Gastrocnemius medialis (tissue), 4 donors: ENCODE measurements around the gene HCFC2. TPM values are rescaled to one million over a fixed set of nuclear protein-coding genes. Genes with fewer than 3 reads are reported as not detected.

ENCODE experiments used
- ATAC-seq, 2 donors: fragments of 150-250 bp; one replicate each; pipeline ENCODE4 v1.9.1; 2016
- DNase-seq, 2 donors: peaks; one replicate each; pipeline ENCODE4 v3.0.0-alpha.2; 2019
- H3K27ac ChIP-seq, 4 donors: fragments of 200-600 bp; sonication (generic); 1 replicate in 1 of 4; 2 replicates in 3 of 4; pipeline ENCODE4 v1.5.1; 2016 to 2018; ENCODE audit warnings: mild to moderate bottlenecking in 2 of 4, moderate library complexity in 1 of 4
- H3K27me3 ChIP-seq, 3 donors: fragments of 200-600 bp; sonication (generic) in 2 of 3; 1 replicate in 1 of 3; 2 replicates in 2 of 3; pipeline versions ENCODE4 v1.5.1 to v1.6.0; 2016 to 2019; ENCODE audit warnings: mild to moderate bottlenecking in 1 of 3, moderate library complexity in 1 of 3
- H3K36me3 ChIP-seq, 2 donors: fragments of 200-600 bp; sonication (generic) in 1 of 2; one replicate each; pipeline ENCODE4 v1.5.1; 2017 to 2018
- H3K4me1 ChIP-seq, 2 donors: fragments of 200-600 bp; sonication (generic) in 1 of 2; one replicate each; pipeline ENCODE4 v1.5.1; 2016 to 2017; ENCODE audit warnings: mild to moderate bottlenecking in 2 of 2
- H3K4me3 ChIP-seq, 4 donors: fragments of 200-600 bp; sonication (generic) in 3 of 4; 1 replicate in 1 of 4; 2 replicates in 3 of 4; pipeline ENCODE4 v1.5.1; 2016 to 2019; ENCODE audit warnings: mild to moderate bottlenecking in 2 of 4
- H3K9me3 ChIP-seq, 3 donors: fragments of 200-600 bp; sonication (generic) in 2 of 3; 1 replicate in 1 of 3; 2 replicates in 2 of 3; pipeline ENCODE4 v1.5.1; 2016 to 2019
- POLR2A ChIP-seq, 2 donors: fragments of 450-650 bp; IDR thresholded peaks; one replicate each; pipeline ENCODE4 v1.6.1; 2017; ENCODE audit warnings: antibody characterized with exemption in 2 of 2, mild to moderate bottlenecking in 2 of 2, moderate library complexity in 2 of 2
- in situ Hi-C, 4 donors: fragments of 200-750 bp; cut with MboI; loops; one replicate each; pipeline versions ENCODE4 v1.15.0 to v1.8.0; 2017; ENCODE audit warnings: low sequenced_read_pairs in 4 of 4
- intact Hi-C: fragments of 100-400 bp; cut with DNase I; formaldehyde crosslinking; loops from one replicate; pipeline ENCODE4 v1.15.1; 2023; ENCODE audit warnings: low total_unique reads
- total RNA-seq, 4 donors: library from RNA; depleted of rRNA; stranded (reverse); fragments of >200 nt; gene quantifications; one replicate each; pipeline versions ENCODE4 v1.1.0 to v1.2.3, GENCODE V29; 2016
- TF ChIP-seq, protein P1 (sequence below), 5 experiments: fragments of 450-650 bp in 3 of 5; fragments of 200-600 bp in 2 of 5; sonication (generic) in 2 of 5; IDR thresholded peaks in 4 of 5; conservative IDR thresholded peaks in 1 of 5; 1 replicate in 4 of 5; 2 replicates in 1 of 5; pipeline ENCODE4 v1.5.1; 2016 to 2019; ENCODE audit warnings: antibody characterized with exemption in 5 of 5, mild to moderate bottlenecking in 3 of 5, moderate library complexity in 3 of 5

The HCFC2 gene
- total RNA-seq, 4 donors from 2014 or later: 19.4 to 27.7 (median 21.8) TPM

DNA sequence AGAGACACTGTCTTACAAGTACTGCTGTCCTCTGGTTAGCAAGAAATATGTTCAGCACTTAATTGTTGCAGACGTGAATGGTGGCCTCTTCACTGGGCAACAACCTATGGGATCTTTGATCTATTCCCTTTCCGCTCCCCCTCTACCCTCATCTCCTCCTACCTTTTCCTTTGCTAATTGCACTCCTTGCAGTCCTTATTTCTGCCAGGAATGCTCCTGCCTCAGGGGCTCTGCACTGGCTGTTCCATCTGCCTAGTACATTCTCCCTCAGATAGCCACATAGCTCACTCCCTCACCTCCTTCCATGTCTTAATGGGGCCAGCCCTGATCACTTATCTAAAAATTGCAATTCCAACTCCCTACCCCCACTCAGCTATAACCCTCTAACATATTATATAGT is 78.2 kb downstream of the HCFC2 start:
- H3K4me3 ChIP-seq: no peak overlapping the region
- H3K36me3 ChIP-seq: no peaks in the 10 kb centered on the region
- H3K9me3 ChIP-seq: no peaks in the 10 kb centered on the region
- no peak overlapping the region for H3K27ac ChIP-seq
- no peak for TF ChIP-seq POLR2A (IDR thresholded peaks at IDR 0.05)
- TF ChIP-seq, protein P1, sequence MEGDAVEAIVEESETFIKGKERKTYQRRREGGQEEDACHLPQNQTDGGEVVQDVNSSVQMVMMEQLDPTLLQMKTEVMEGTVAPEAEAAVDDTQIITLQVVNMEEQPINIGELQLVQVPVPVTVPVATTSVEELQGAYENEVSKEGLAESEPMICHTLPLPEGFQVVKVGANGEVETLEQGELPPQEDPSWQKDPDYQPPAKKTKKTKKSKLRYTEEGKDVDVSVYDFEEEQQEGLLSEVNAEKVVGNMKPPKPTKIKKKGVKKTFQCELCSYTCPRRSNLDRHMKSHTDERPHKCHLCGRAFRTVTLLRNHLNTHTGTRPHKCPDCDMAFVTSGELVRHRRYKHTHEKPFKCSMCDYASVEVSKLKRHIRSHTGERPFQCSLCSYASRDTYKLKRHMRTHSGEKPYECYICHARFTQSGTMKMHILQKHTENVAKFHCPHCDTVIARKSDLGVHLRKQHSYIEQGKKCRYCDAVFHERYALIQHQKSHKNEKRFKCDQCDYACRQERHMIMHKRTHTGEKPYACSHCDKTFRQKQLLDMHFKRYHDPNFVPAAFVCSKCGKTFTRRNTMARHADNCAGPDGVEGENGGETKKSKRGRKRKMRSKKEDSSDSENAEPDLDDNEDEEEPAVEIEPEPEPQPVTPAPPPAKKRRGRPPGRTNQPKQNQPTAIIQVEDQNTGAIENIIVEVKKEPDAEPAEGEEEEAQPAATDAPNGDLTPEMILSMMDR (IDR thresholded peaks at IDR 0.05 in 4 of 5, conservative IDR thresholded peaks at IDR 0.05 in 1 of 5): no peak
- in situ Hi-C loops: no loop called here
- intact Hi-C loops: no loop called here
- DNase-seq (no peak), ATAC-seq (no peak)
- no peaks in the 10 kb centered on the region for H3K27me3 ChIP-seq
- H3K4me1 ChIP-seq: peaks cover 8 to 9% of the 10 kb centered on the region in 2 donors

DNA sequence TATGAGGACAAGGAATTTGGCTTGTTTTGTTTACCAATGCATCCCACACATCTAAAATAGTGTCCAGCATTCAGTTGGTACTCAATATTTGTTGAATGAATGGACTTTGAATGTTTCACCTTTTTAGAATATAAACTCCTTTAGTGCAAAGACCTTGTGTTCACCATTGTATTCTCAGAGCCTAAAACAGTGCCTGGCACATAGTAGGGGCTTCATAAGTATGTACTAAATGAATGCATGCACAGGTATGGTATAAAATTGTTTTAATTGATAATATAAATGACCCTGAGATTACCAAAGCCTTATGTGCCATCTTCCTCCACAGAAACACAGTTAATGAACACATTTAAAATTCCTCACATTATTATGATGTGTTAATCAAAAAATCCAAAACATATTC is 78.7 kb downstream of the HCFC2 start:
- Histone ChIP-seq H3K4me1 (peaks cover 8 to 9% of the 10 kb centered on the region in 2 donors), H3K27ac (no peak overlapping the region), H3K36me3 (no peaks in the 10 kb centered on the region), H3K9me3 (no peaks in the 10 kb centered on the region), H3K4me3 (no peak overlapping the region), H3K27me3 (no peaks in the 10 kb centered on the region)
- TF ChIP-seq, protein P1 (IDR thresholded peaks at IDR 0.05 in 4 of 5, conservative IDR thresholded peaks at IDR 0.05 in 1 of 5): no peak
- TF ChIP-seq POLR2A (IDR thresholded peaks at IDR 0.05): no peak
- DNase-seq: no peak
- intact Hi-C loops (no loop called here), in situ Hi-C loops (no loop called here)
- ATAC-seq: no peak

DNA sequence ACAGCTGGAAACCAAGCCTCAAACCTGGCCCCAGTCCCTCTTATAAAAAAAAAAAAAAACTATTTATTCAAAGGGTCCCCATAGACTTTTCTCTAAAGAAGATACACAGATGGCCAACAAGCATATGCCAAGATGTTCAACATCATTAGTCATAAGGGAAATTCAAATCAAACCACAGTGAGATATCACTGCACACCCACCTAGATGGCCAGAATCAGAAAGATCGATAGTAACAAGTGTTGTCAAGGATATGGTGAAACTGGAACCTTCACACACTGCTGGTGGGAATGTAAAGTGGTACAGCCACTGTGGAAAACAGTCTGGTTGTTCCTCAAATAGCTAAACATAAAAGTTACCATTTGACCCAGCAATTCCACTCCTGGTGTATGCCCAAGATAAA is 79.6 kb downstream of the HCFC2 start:
- Histone ChIP-seq H3K36me3 (no peaks in the 10 kb centered on the region), H3K9me3 (no peaks in the 10 kb centered on the region), H3K27ac (no peak overlapping the region), H3K4me3 (no peak overlapping the region), H3K27me3 (no peaks in the 10 kb centered on the region), H3K4me1 (peaks cover 3% of the 10 kb centered on the region in 2 donors)
- intact Hi-C loops (no loop called here), in situ Hi-C loops (no loop called here)
- TF ChIP-seq, protein P1 (IDR thresholded peaks at IDR 0.05 in 4 of 5, conservative IDR thresholded peaks at IDR 0.05 in 1 of 5): no peak
- no peak for TF ChIP-seq POLR2A (IDR thresholded peaks at IDR 0.05)
- ATAC-seq: no peak
- DNase-seq: no peak

DNA sequence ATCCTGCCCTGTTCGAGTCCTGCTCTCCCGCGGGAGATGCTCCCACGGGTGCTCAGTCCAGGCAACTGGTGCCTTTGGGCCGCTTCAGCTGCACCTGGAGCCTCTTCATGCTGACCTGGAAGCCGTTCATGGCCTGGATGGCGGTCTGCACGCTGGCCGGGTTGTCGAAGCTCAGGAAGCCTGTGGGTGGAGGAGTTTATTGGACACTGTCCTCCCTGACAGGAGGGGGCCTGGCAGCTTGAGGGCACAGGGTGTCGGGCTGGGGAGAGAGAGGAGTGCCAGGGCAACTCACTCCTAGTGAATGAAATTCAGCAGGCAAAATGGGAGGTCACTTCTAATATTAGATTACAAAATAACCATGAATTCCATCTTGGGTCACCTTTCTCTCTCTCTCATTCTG is 83.0 kb downstream of the HCFC2 start:
- Histone ChIP-seq H3K4me3 (no peak overlapping the region), H3K9me3 (no peaks in the 10 kb centered on the region), H3K27me3 (no peaks in the 10 kb centered on the region), H3K27ac (no peak overlapping the region), H3K4me1 (no peaks in the 10 kb centered on the region), H3K36me3 (no peaks in the 10 kb centered on the region)
- intact Hi-C loops (no loop called here), in situ Hi-C loops (no loop called here)
- DNase-seq: no peak
- TF ChIP-seq, protein P1 (IDR thresholded peaks at IDR 0.05 in 4 of 5, conservative IDR thresholded peaks at IDR 0.05 in 1 of 5): no peak
- no peak for ATAC-seq

DNA sequence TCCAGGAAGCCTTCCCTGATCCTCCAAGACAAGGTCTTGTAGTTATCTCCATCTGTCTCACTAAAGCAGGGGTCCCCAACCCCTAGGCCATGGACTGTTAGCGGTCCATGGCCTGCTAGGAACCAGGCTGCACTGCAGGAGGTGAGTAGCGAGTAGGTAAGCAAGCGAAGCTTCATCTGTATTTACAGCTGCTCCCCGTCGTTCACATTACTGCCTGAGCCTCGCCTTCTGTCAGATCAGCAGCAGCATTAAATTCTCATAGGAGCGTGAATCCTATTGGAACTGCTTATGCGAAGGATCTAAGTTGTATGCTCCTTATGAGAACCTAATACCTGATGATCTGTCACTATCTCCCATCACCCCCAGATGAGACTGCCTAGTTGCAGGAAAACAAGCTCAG is 86.1 kb downstream of the HCFC2 start:
- TF ChIP-seq POLR2A (IDR thresholded peaks at IDR 0.05): no peak
- TF ChIP-seq, protein P1 (IDR thresholded peaks at IDR 0.05 in 4 of 5, conservative IDR thresholded peaks at IDR 0.05 in 1 of 5): no peak
- H3K27me3 ChIP-seq: no peaks in the 10 kb centered on the region
- H3K4me3 ChIP-seq: no peak overlapping the region
- ATAC-seq: no peak
- H3K27ac ChIP-seq: no peak overlapping the region
- no peaks in the 10 kb centered on the region for H3K36me3 ChIP-seq
- in situ Hi-C loops (no loop called here), intact Hi-C loops (no loop called here)
- no peaks in the 10 kb centered on the region for H3K9me3 ChIP-seq
- no peak for DNase-seq
- H3K4me1 ChIP-seq: no peaks in the 10 kb centered on the region
